Keratinocyte (primary cell): Measurements from ENCODE around the gene TMEM135. TPM values are rescaled to one million over a fixed set of nuclear protein-coding genes. Genes with fewer than 3 reads are reported as not detected.

Experiments
- DNase-seq: peaks from one replicate; pipeline ENCODE4 v3.0.0-alpha.2; 2011; ENCODE audit warnings: low read depth, missing footprints, low spot score
- FAIRE-seq: peaks from 2 replicates; lab custom pipeline; 2011; peaks lifted over from hg19 to GRCh38; lab: Jason Lieb, UNC
- H2AFZ ChIP-seq: 2 replicates; pipeline ENCODE4 v1.6.0; 2012; ENCODE audit warnings: low read length, control low read depth, inconsistent platforms; ENCODE audit not compliant: control insufficient read depth
- H3K27ac ChIP-seq: 2 replicates; pipeline ENCODE4 v1.5.1; 2011; ENCODE audit warnings: low read length; ENCODE audit not compliant: control insufficient read depth, insufficient read depth
- H3K27me3 ChIP-seq: 3 replicates; pipeline ENCODE4 v1.6.0; 2011; ENCODE audit warnings: low read length; ENCODE audit not compliant: control insufficient read depth, insufficient read depth; ENCODE audit errors: extremely low read depth
- H3K36me3 ChIP-seq, 2 experiments: 2 replicates in 1 of 2; 3 replicates in 1 of 2; pipeline ENCODE4 v1.5.1; 2011; ENCODE audit warnings: low read length in 2 of 2, mild to moderate bottlenecking in 1 of 2; ENCODE audit not compliant: control insufficient read depth in 2 of 2, insufficient read depth in 2 of 2; ENCODE audit errors: extremely low read depth in 1 of 2
- H3K4me1 ChIP-seq: 3 replicates; pipeline ENCODE4 v1.5.1; 2011; ENCODE audit warnings: low read length; ENCODE audit not compliant: control insufficient read depth, insufficient read depth; ENCODE audit errors: extremely low read depth
- H3K4me2 ChIP-seq: 3 replicates; pipeline ENCODE4 v1.6.0; 2011; ENCODE audit warnings: low read depth, low read length; ENCODE audit not compliant: control insufficient read depth, insufficient read depth; ENCODE audit errors: extremely low read depth
- H3K4me3 ChIP-seq, 3 experiments: fragments of 200-600 bp in 1 of 3; sonication (generic) in 1 of 3; 2 replicates in 2 of 3; 3 replicates in 1 of 3; pipeline ENCODE4 v1.5.1; 2011 to 2016; ENCODE audit warnings: low read length in 3 of 3, mild to moderate bottlenecking in 3 of 3, control low read depth in 2 of 3, inconsistent platforms in 1 of 3, low read depth in 1 of 3, mixed read lengths in 1 of 3, mixed run types in 1 of 3, moderate library complexity in 1 of 3; ENCODE audit not compliant: control insufficient read depth in 2 of 3, insufficient read depth in 2 of 3; ENCODE audit errors: extremely low read depth in 1 of 3
- H3K79me2 ChIP-seq: 2 replicates; pipeline ENCODE4 v1.6.0; 2012; ENCODE audit warnings: low read length; ENCODE audit not compliant: control insufficient read depth, insufficient read depth
- H3K9ac ChIP-seq: 3 replicates; pipeline ENCODE4 v1.6.0; 2011; ENCODE audit warnings: low read length; ENCODE audit not compliant: control insufficient read depth, insufficient read depth; ENCODE audit errors: extremely low read depth
- H3K9me1 ChIP-seq: 3 replicates; pipeline ENCODE4 v1.6.0; 2011; ENCODE audit warnings: low read length; ENCODE audit not compliant: control insufficient read depth, insufficient read depth; ENCODE audit errors: extremely low read depth
- H3K9me3 ChIP-seq: 2 replicates; pipeline ENCODE4 v1.5.1; 2012; ENCODE audit warnings: low read depth, low read length; ENCODE audit not compliant: control insufficient read depth
- H4K20me1 ChIP-seq: 3 replicates; pipeline ENCODE4 v1.6.0; 2011; ENCODE audit warnings: low read length; ENCODE audit not compliant: control insufficient read depth, insufficient read depth; ENCODE audit errors: extremely low read depth
- EZH2 ChIP-seq: IDR thresholded peaks from one replicate; pipeline ENCODE4 v1.6.1; 2012; ENCODE audit warnings: inconsistent platforms, mild to moderate bottlenecking, low read length, moderate library complexity
- dilution Hi-C: fragments of 300-500 bp; cut with MboI; formaldehyde crosslinking; loops from one replicate; pipeline ENCODE4 v1.7.0; 2020; ENCODE audit warnings: low sequenced_read_pairs; ENCODE audit not compliant: extremely low pct_ligation_motif_present
- polyA plus RNA-seq, 5 experiments: library from polyadenylated mRNA; depleted of rRNA in 3 of 5; stranded (reverse) in 3 of 5; stranded (forward) in 1 of 5; unstranded in 1 of 5; fragments of >200 nt; gene quantifications; 1 replicate in 1 of 5; 2 replicates in 3 of 5; 3 replicates in 1 of 5; pipeline versions ENCODE4 v1.2.1 to v1.2.3, GENCODE V29; 2011 to 2012; ENCODE audit warnings: missing spikeins in 2 of 5, low read depth in 1 of 5, low replicate concordance in 1 of 5
- TF ChIP-seq, protein P1 (sequence below), 3 experiments: IDR thresholded peaks in 1 of 3; conservative IDR thresholded peaks in 1 of 3; optimal IDR thresholded peaks in 1 of 3; 2 replicates in 2 of 3; 3 replicates in 1 of 3; pipeline versions ENCODE3 to v1.5.1; 2011; ENCODE audit warnings: low read length in 3 of 3, mild to moderate bottlenecking in 3 of 3, moderate library complexity in 2 of 3, control low read depth in 1 of 3, inconsistent platforms in 1 of 3; ENCODE audit not compliant: insufficient read depth in 2 of 3; ENCODE audit errors: extremely low read depth in 1 of 3

TMEM135 gene
- polyA plus RNA-seq, 1 donor (not counting 4 experiments of a cell fraction or from before 2014, with no cell fraction given), result 15.0 TPM

DNA sequence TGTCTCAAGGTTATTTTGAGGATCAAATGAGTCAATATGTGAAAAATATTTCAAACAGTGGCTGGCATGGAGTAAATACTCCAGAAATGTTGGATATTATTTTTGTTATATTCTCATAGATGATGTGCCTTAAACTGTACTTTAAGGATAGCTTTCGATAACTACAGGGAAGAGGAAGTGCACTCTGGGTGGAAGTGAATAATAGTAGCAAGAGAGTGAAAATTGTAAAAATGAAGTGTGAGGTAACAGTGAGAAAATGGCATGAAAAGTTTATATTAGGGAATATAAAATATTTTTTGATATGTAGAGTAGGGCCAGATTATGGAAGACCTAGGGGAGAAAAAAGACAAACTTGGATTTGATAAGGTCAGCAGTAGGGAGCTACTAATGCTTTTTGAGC is 258.9 kb downstream of the TMEM135 start:
- Histone ChIP-seq H3K27me3 (no peaks in the 10 kb centered on the region), H3K9me1 (no peaks in the 10 kb centered on the region), H4K20me1 (no peaks in the 10 kb centered on the region), H3K36me3 (no peaks in the 10 kb centered on the region), H3K79me2 (no peaks in the 10 kb centered on the region), H3K9me3 (no peaks in the 10 kb centered on the region), H2AFZ (no peak overlapping the region), H3K4me3 (no peak overlapping the region), H3K4me2 (no peak overlapping the region), H3K27ac (no peak overlapping the region), H3K9ac (no peak overlapping the region), H3K4me1 (no peaks in the 10 kb centered on the region)
- FAIRE-seq (no peak), DNase-seq (no peak)
- dilution Hi-C loops, result no loop called here
- TF ChIP-seq, protein P1, sequence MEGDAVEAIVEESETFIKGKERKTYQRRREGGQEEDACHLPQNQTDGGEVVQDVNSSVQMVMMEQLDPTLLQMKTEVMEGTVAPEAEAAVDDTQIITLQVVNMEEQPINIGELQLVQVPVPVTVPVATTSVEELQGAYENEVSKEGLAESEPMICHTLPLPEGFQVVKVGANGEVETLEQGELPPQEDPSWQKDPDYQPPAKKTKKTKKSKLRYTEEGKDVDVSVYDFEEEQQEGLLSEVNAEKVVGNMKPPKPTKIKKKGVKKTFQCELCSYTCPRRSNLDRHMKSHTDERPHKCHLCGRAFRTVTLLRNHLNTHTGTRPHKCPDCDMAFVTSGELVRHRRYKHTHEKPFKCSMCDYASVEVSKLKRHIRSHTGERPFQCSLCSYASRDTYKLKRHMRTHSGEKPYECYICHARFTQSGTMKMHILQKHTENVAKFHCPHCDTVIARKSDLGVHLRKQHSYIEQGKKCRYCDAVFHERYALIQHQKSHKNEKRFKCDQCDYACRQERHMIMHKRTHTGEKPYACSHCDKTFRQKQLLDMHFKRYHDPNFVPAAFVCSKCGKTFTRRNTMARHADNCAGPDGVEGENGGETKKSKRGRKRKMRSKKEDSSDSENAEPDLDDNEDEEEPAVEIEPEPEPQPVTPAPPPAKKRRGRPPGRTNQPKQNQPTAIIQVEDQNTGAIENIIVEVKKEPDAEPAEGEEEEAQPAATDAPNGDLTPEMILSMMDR (optimal IDR thresholded peaks at IDR 0.05 in 1 of 3, IDR thresholded peaks at IDR 0.05 in 1 of 3, conservative IDR thresholded peaks at IDR 0.05 in 1 of 3; ENCODE audit: extremely low read depth in 1 of 3, insufficient read depth in 2 of 3, low read length in 3 of 3), result no peak
- no peak for TF ChIP-seq EZH2

GRCh38 chr11:87298155-87298554 is 260.4 kb downstream of the TMEM135 start:
- DNase-seq (no peak), FAIRE-seq (no peak)
- Histone ChIP-seq H3K79me2 (no peaks in the 10 kb centered on the region), H3K27ac (no peak overlapping the region), H3K27me3 (no peaks in the 10 kb centered on the region), H4K20me1 (no peaks in the 10 kb centered on the region), H3K9me1 (no peaks in the 10 kb centered on the region), H2AFZ (no peak overlapping the region), H3K4me1 (no peaks in the 10 kb centered on the region), H3K9me3 (no peaks in the 10 kb centered on the region), H3K9ac (no peak overlapping the region), H3K4me3 (no peak overlapping the region), H3K4me2 (no peak overlapping the region), H3K36me3 (no peaks in the 10 kb centered on the region)
- dilution Hi-C loops, result no loop called here
- TF ChIP-seq, protein P1 (optimal IDR thresholded peaks at IDR 0.05 in 1 of 3, IDR thresholded peaks at IDR 0.05 in 1 of 3, conservative IDR thresholded peaks at IDR 0.05 in 1 of 3; ENCODE audit: extremely low read depth in 1 of 3, insufficient read depth in 2 of 3, low read length in 3 of 3), result no peak
- TF ChIP-seq EZH2, result no peak
